HG03108 (cell line): ENCODE measurements around the gene CFAP221.

ENCODE experiments used
- ATAC-seq: cut with Tn5 transposase; IDR thresholded peaks from one replicate; pipeline ENCODE4 v1.9.1; 2021; ENCODE audit warnings: moderate library complexity; ENCODE audit not compliant: unreplicated experiment

CFAP221 gene

GRCh38 chr2:119679526-119679837 is 135.2 kb downstream of the CFAP221 start:
- ATAC-seq = no peak

GRCh38 chr2:119679846-119680245 is 135.6 kb downstream of the CFAP221 start:
- no peak for ATAC-seq

GRCh38 chr2:119680457-119681202 is 136.4 kb downstream of the CFAP221 start:
- ATAC-seq = no peak

- no peak for ATAC-seq
Observed at GRCh38 chr2:119681203-119681867, 137.1 kb downstream of the CFAP221 start.

GRCh38 chr2:119681868-119682220 is 137.6 kb downstream of the CFAP221 start:
- no peak for ATAC-seq

GRCh38 chr2:119682578-119682977 is 138.3 kb downstream of the CFAP221 start:
- no peak for ATAC-seq

GRCh38 chr2:119683074-119683712 is 138.9 kb downstream of the CFAP221 start:
- ATAC-seq = no peak

GRCh38 chr2:119683713-119684443 is 139.6 kb downstream of the CFAP221 start:
- ATAC-seq = no peak

- ATAC-seq = no peak
Observed at GRCh38 chr2:119684518-119684917, 140.3 kb downstream of the CFAP221 start.

- ATAC-seq = no peak
Observed at GRCh38 chr2:119688616-119689015, 144.4 kb downstream of the CFAP221 start.

- no peak for ATAC-seq
Observed at GRCh38 chr2:119689218-119689617, 145.0 kb downstream of the CFAP221 start.

- ATAC-seq = no peak
Observed at GRCh38 chr2:119691189-119691588, 146.9 kb downstream of the CFAP221 start.

- ATAC-seq = no peak
Observed at GRCh38 chr2:119691651-119692245, 147.5 kb downstream of the CFAP221 start.

- no peak for ATAC-seq
Observed at GRCh38 chr2:119692310-119692709, 148.1 kb downstream of the CFAP221 start.

- no peak for ATAC-seq
Observed at GRCh38 chr2:119692954-119693353, 148.7 kb downstream of the CFAP221 start.

GRCh38 chr2:119693567-119693966 is 149.3 kb downstream of the CFAP221 start:
- no peak for ATAC-seq

- no peak for ATAC-seq
Observed at GRCh38 chr2:119693967-119694366, 149.7 kb downstream of the CFAP221 start.

GRCh38 chr2:119694470-119694844 is 150.2 kb downstream of the CFAP221 start:
- no peak for ATAC-seq

GRCh38 chr2:119694845-119695521 is 150.7 kb downstream of the CFAP221 start:
- no peak for ATAC-seq

GRCh38 chr2:119696005-119696404 is 151.8 kb downstream of the CFAP221 start:
- ATAC-seq = no peak
